ENCODE measurements around the gene NSUN6. TPM values are rescaled to one million over a fixed set of nuclear protein-coding genes. Genes with fewer than 3 reads are reported as not detected.
"Not testable (repeated sequence)": the region's sequence is repeated elsewhere in the genome, so short reads cannot be mapped to it uniquely, and the experiment has no call there.

The NSUN6 gene
- total RNA-seq, 1 donor from 2014 or later = 4.8 TPM

GRCh38 chr10:18659125-18659818, 7.9 kb upstream of the NSUN6 start, which contains the start of gene ARL5B:
Gene ARL5B, plus strand, starts transcription at chr10:18659431. Its CDS starts 207 bp downstream, at chr10:18659638.
- ATAC-seq = peak; percentile 100

- no peak for ATAC-seq
These were observed 7.1 kb upstream of the NSUN6 start for GRCh38 chr10:18658271-18659124.

GRCh38 chr10:18656724-18657123, 5.3 kb upstream of the NSUN6 start:
- no peak for ATAC-seq

DNA sequence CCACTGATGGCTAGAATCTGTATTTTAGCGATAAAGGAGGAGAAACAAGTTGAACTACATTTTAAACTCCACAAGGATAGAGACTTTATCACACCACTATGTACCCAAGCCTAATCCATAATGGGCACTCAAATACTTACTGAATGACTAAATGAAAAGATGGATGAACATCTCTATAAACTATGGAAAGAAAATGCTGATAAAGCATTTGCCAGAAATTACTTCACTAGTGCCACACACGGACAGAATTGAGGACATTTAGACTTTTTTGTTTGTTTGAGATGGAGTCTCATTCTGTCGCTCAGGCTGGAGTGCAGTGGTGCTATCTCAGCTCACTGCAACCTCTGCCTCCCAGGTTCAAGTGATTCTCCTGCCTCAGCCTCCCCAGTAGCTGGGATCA, 1.7 kb upstream of the NSUN6 start:
- ATAC-seq = no peak

DNA sequence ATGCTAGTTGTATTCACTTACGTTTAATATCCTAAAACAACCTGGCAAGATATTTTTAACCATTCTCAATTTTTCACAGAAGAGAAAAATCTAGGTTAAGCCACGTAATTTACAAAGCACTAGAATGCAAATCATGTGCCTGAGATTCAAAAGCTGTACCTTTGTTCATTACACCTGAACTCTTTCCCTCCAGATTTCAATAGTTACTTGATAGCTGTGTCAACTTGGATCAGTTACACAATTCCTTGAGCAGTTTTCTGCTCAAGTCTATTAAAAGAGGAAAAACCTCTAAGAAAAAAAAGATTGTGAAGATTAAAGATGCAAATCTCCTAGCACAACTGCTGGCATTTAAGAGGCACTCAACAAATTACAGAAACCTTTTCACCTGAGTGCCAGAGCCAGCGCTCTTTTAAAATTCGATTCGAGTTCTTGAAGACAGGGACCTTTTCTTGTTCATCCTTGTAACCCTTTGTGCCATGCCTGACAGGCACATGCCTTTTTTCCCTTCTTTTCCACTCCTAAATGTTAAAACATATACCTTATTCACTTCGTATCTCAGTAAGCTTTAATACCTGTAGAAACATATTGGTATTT, 886 bp downstream of the NSUN6 start:
- ATAC-seq = no peak

DNA sequence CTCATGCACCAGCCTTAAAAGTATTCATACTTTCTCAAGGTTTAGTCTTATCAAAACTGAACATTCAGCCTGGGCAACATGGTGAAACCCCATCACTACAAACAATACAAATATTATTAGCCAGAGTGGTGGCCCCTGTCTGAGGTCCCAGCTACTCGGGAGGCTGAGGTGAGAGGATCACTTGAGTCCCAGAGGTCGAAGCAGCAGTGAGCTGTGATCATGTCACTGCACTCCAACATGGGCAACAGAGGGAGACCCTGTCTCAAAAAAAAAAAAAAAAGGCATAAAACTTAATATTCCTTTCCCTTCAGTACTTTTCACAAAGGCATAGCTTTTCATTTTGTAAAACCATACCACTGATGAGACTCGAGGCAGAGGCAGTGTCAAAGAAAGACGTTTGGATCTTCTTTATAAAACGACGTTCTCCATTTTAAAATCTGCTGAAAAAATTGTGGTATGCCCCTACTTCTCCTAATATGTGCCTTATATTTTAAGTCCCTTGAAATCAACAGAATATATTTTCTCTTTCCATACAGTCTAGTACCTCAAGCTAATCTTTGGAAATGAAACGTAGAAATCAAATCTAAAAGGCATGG, 1.9 kb downstream of the NSUN6 start:
- no peak for ATAC-seq

- ATAC-seq = no peak
These were observed 3.4 kb downstream of the NSUN6 start for GRCh38 chr10:18647945-18648344.

- ATAC-seq = no peak
These were observed 4.2 kb downstream of the NSUN6 start for GRCh38 chr10:18647151-18647550.

DNA sequence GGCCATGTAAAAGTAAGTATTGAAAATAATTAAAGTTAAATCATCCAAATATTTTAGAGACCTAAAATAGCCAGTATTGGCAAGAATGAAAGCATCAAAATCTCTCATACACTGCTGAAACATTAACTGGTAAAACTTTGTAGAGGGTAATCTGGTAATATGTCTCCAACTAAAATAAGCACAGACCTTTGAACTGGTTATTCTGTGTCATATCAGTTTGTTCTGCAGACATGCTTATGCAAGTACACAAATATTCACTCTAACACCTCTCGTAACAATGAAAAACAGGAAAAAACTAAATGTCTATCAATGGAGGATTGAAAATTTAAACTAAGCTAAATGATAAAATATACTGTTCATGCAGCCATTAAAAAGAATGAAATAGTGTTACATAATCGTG, 11.7 kb downstream of the NSUN6 start:
- not testable (repeated sequence) for ATAC-seq

GRCh38 chr10:18637400-18637799, 14.0 kb downstream of the NSUN6 start:
- ATAC-seq = not testable (repeated sequence)

- ATAC-seq = no peak
These were observed 15.4 kb downstream of the NSUN6 start for GRCh38 chr10:18635995-18636394.

- ATAC-seq = not testable (repeated sequence)
These were observed 18.9 kb downstream of the NSUN6 start for GRCh38 chr10:18632500-18632899.

DNA sequence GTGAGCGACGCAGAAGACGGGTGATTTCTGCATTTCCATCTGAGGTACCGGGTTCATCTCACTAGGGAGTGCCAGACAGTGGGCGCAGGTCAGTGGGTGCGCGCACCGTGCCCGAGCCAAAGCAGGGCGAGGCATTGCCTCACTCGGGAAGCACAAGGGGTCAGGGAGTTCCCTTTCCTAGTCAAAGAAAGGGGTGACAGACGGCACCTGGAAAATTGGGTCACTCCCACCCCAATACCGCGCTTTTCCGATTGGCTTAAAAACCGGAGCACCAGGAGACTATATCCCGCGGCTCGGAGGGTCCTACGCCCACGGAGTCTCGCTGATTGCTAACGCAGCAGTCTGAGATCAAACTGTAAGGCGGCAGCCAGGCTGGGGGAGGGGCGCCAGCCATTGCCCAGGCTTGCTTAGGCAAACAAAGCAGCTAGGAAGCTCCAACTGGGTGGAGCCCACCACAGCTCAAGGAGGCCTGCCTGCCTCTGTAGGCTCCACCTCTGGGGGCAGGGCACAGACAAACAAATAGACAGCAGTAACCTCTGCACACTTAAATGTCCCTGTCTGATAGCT, 23.9 kb downstream of the NSUN6 start:
- ATAC-seq = not testable (repeated sequence)

DNA sequence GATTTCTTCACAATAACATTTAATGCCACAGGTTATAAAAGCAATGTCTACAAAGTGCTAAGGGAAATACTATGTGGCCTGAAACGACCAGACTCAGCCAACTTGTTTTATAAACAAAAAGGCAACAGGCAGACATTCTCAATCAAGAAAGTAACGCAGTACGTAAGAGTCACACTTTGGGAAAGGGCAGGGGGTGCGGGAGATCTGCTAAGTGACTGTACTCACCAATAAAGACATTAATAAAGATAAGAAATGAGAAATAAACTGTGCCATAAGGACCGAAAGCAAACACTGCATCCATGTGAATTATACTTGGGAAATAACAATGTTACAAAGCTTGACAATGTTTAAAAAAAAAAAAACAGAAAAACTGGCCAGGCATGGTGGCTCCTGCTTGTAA, 25.5 kb downstream of the NSUN6 start:
- no peak for ATAC-seq

GRCh38 chr10:18623671-18624070, 27.7 kb downstream of the NSUN6 start:
- not testable (repeated sequence) for ATAC-seq

DNA sequence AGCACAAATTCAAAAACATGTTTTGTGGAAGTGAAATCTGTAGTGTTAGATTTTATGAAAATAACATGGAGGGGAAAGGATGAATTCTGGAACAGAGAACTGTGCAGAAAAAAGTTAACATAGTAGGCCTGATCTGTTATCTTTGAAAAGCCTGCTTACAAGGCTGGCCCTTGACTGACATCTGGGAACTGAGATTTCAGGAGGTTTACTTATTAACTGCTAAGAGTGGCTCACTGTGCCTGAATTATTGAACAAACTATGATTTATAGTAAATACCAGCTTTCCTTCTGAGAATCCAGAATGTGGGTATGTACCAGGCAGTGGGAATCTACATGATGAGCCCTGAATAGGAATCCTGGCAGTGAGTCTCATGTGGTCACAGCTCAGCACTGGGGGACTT, 30.5 kb downstream of the NSUN6 start:
- ATAC-seq = no peak

- ATAC-seq = no peak
These were observed 32.4 kb downstream of the NSUN6 start for GRCh38 chr10:18619016-18619415.

DNA sequence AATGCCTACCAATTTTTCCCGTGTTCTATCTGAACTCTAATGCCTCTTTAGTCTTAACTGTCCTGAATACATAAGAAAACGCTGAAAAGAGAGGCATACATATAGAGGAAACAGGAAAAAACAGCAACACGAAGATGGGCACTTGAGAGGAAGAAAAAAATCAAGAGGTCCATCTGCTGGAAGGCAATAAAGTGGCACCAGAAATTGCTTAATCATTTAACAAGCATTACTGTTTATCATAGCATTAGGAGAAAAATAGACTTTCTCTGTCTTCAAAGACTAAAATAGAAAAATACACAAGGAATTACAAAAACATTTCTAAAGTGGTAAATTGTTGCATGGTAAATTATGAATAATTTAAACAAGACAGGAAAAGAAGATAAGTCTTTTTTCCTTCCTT, 35.0 kb downstream of the NSUN6 start:
- no peak for ATAC-seq

DNA sequence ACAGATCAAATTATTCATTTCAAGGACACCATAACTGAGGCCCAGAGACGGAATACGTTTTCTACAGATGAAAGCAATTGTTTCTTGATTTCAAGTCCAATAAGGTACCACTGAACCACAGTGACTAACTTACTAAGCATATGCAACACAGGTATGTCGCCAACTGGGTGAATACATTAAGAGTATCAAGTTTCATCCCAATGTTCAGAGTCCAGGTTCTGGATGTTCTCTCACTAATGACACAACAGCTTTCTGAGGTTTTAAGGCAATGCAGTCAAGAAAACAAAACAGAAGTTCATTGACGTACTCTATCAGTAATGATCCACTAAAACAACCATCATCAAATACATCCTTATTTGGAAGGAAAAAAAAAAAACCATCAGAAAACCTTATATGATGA, 35.8 kb downstream of the NSUN6 start:
- no peak for ATAC-seq

- ATAC-seq = no peak
These were observed 40.2 kb downstream of the NSUN6 start for GRCh38 chr10:18611168-18611567.

GRCh38 chr10:18610517-18610916, 40.9 kb downstream of the NSUN6 start:
- ATAC-seq = peak; percentile 99

DNA sequence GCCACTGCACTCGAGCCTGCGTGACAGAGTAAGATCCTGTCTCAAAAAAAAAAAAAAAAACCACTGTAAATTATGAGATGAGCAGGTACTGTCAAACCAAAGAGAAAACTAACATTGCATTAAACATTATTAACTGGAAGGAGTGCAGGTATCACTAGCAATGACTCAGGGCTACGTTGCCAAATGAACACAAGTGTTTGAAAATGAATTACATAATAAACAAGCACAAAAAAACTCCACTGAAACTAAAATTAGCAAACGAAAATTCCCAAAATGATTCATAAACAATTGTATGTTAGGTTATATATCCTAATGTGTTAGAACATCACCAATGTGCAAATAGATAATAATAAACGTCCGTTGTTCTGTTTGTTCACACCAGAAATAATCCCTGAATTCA, 42.8 kb downstream of the NSUN6 start:
- ATAC-seq = no peak
